GM19238 (cell line): Measurements from ENCODE around the gene NAPA.

Source experiments
- DNase-seq: peaks from one replicate; pipeline ENCODE4 v3.0.0; 2011; ENCODE audit warnings: low spot score; ENCODE audit not compliant: insufficient read length

Gene NAPA

GRCh38 chr19:47514869-47515588 lies at the start of gene NAPA:
NAPA (minus strand) TSS chr19:47515063; CDS start chr19:47514940, 123 bp downstream.
- peak; percentile 97 for DNase-seq

GRCh38 chr19:47564081-47564480 lies 49.2 kb upstream of the NAPA start:
- DNase-seq, result no peak

- DNase-seq, result no peak
Measured at GRCh38 chr19:47561440-47562057, 46.7 kb upstream of the NAPA start.

- DNase-seq, result no peak
Measured at GRCh38 chr19:47560999-47561398, 46.1 kb upstream of the NAPA start.

- DNase-seq, result no peak
Measured at GRCh38 chr19:47550129-47550528, 35.3 kb upstream of the NAPA start.

- DNase-seq, result no peak
Measured at GRCh38 chr19:47549261-47549862, 34.5 kb upstream of the NAPA start.

GRCh38 chr19:47547199-47547598 lies 32.3 kb upstream of the NAPA start:
- no peak for DNase-seq

GRCh38 chr19:47545061-47545948 lies 30.4 kb upstream of the NAPA start:
- no peak for DNase-seq

- no peak for DNase-seq
Measured at GRCh38 chr19:47544476-47544875, 29.6 kb upstream of the NAPA start.

GRCh38 chr19:47544075-47544474 lies 29.2 kb upstream of the NAPA start:
- DNase-seq, result no peak

- DNase-seq, result no peak
Measured at GRCh38 chr19:47542030-47542475, 27.2 kb upstream of the NAPA start.

- no peak for DNase-seq
Measured at GRCh38 chr19:47541518-47541917, 26.7 kb upstream of the NAPA start.

- no peak for DNase-seq
Measured at GRCh38 chr19:47540748-47541147, 25.9 kb upstream of the NAPA start.

GRCh38 chr19:47539747-47540311 lies 25.0 kb upstream of the NAPA start:
- DNase-seq, result no peak

GRCh38 chr19:47538812-47539211 lies 23.9 kb upstream of the NAPA start:
- DNase-seq, result no peak

- no peak for DNase-seq
Measured at GRCh38 chr19:47537493-47537892, 22.6 kb upstream of the NAPA start.

GRCh38 chr19:47534628-47535027 lies 19.8 kb upstream of the NAPA start:
- no peak for DNase-seq

- no peak for DNase-seq
Measured at GRCh38 chr19:47531640-47532387, 17.0 kb upstream of the NAPA start.

GRCh38 chr19:47529018-47529742 lies 14.3 kb upstream of the NAPA start:
- DNase-seq, result no peak

- no peak for DNase-seq
Measured at GRCh38 chr19:47526798-47527197, 11.9 kb upstream of the NAPA start.
